Glutamatergic neuron (in vitro differentiated cells): ENCODE measurements around the gene AGBL4. TPM values are rescaled to one million over a fixed set of nuclear protein-coding genes. Genes with fewer than 3 reads are reported as not detected.

Experiments used
- DNase-seq: peaks from one replicate; pipeline ENCODE4 v3.0.0; 2022
- H3K27ac Mint-ChIP-seq: one replicate; pipeline ENCODE4 v1.8.0; 2020; ENCODE audit warnings: mild to moderate bottlenecking, mixed read lengths, inconsistent platforms; ENCODE audit not compliant: unreplicated experiment
- H3K27me3 Mint-ChIP-seq: one replicate; pipeline ENCODE4 v1.8.0; 2020; ENCODE audit warnings: mild to moderate bottlenecking, moderate library complexity, mixed read lengths, inconsistent platforms; ENCODE audit not compliant: unreplicated experiment
- H3K36me3 Mint-ChIP-seq: one replicate; pipeline ENCODE4 v1.8.0; 2020; ENCODE audit warnings: mild to moderate bottlenecking, mixed read lengths, inconsistent platforms; ENCODE audit not compliant: unreplicated experiment
- H3K4me1 Mint-ChIP-seq: one replicate; pipeline ENCODE4 v1.8.0; 2020; ENCODE audit warnings: mild to moderate bottlenecking, low read depth, mixed read lengths, inconsistent platforms; ENCODE audit not compliant: unreplicated experiment
- H3K4me3 Mint-ChIP-seq: one replicate; pipeline ENCODE4 v1.8.0; 2020; ENCODE audit warnings: mild to moderate bottlenecking, mixed read lengths, inconsistent platforms; ENCODE audit not compliant: unreplicated experiment
- H3K9me3 Mint-ChIP-seq: one replicate; pipeline ENCODE4 v1.8.0; 2020; ENCODE audit warnings: mild to moderate bottlenecking, moderate library complexity, mixed read lengths, inconsistent platforms; ENCODE audit not compliant: unreplicated experiment
- CTCF ChIP-seq: fragments of 200-600 bp; sonication (generic); IDR thresholded peaks from one replicate; pipeline ENCODE4 v1.5.0; 2021; ENCODE audit not compliant: partially characterized antibody, unreplicated experiment
- total RNA-seq: library from RNA; stranded (reverse); fragmentation: NEBNext Ultra II Directional; extraction: Animal tissue kit (Norgen Biotek cat#: 25700); gene quantifications from one replicate; pipeline ENCODE4 v1.2.1, GENCODE V29; 2021; ENCODE audit not compliant: unreplicated experiment

Gene AGBL4
- total RNA-seq, 1 donor from 2014 or later = 3.5 TPM

GRCh38 chr1:48582408-48582807, 1441.3 kb downstream of the AGBL4 start:
- DNase-seq = no peak
- H3K36me3 Mint-ChIP-seq = no peaks in the 10 kb centered on the region
- peaks cover 4% of the 10 kb centered on the region for H3K9me3 Mint-ChIP-seq
- H3K27me3 Mint-ChIP-seq = peaks cover 7% of the 10 kb centered on the region
- TF ChIP-seq CTCF = no peak
- H3K4me1 Mint-ChIP-seq = no peaks in the 10 kb centered on the region
- no peak overlapping the region for H3K27ac Mint-ChIP-seq
- no peak overlapping the region for H3K4me3 Mint-ChIP-seq

- DNase-seq = no peak
- Mint-ChIP-seq H3K4me1 (no peaks in the 10 kb centered on the region), H3K9me3 (peaks cover 4% of the 10 kb centered on the region), H3K36me3 (no peaks in the 10 kb centered on the region), H3K4me3 (no peak overlapping the region), H3K27me3 (peaks cover 8% of the 10 kb centered on the region), H3K27ac (no peak overlapping the region)
- no peak for TF ChIP-seq CTCF
Measured at GRCh38 chr1:48581270-48581669, 1442.5 kb downstream of the AGBL4 start.

GRCh38 chr1:48576565-48576964, 1447.2 kb downstream of the AGBL4 start:
- TF ChIP-seq CTCF = no peak
- Mint-ChIP-seq H3K36me3 (no peaks in the 10 kb centered on the region), H3K4me1 (peaks cover 6% of the 10 kb centered on the region), H3K27me3 (peaks cover 8% of the 10 kb centered on the region), H3K4me3 (no peak overlapping the region), H3K9me3 (no peaks in the 10 kb centered on the region), H3K27ac (no peak overlapping the region)
- no peak for DNase-seq

- DNase-seq = peak; percentile 89
- Mint-ChIP-seq H3K4me3 (no peak overlapping the region), H3K27me3 (peaks cover 4% of the 10 kb centered on the region), H3K27ac (no peak overlapping the region), H3K4me1 (peaks cover 6% of the 10 kb centered on the region), H3K9me3 (no peaks in the 10 kb centered on the region), H3K36me3 (no peaks in the 10 kb centered on the region)
- TF ChIP-seq CTCF = peak; percentile 71
Measured at GRCh38 chr1:48572646-48573258, 1451.0 kb downstream of the AGBL4 start.

- no peak for TF ChIP-seq CTCF
- peaks cover 6% of the 10 kb centered on the region for H3K4me1 Mint-ChIP-seq
- no peaks in the 10 kb centered on the region for H3K9me3 Mint-ChIP-seq
- H3K4me3 Mint-ChIP-seq = no peak overlapping the region
- no peaks in the 10 kb centered on the region for H3K27me3 Mint-ChIP-seq
- no peak for DNase-seq
- H3K36me3 Mint-ChIP-seq = no peaks in the 10 kb centered on the region
- H3K27ac Mint-ChIP-seq = no peak overlapping the region
Measured at GRCh38 chr1:48572134-48572533, 1451.6 kb downstream of the AGBL4 start.
